Calu3 (cell line): ENCODE data around the gene DOHH. TPM values are rescaled to one million over a fixed set of nuclear protein-coding genes. Genes with fewer than 3 reads are reported as not detected.

Experiments used
- BruUV-seq: library from RNA; stranded (reverse); fragments of 400-500 nt; replicated peaks from 2 replicates; lab custom pipeline; 2021; lab: Mats Ljungman, UMichigan
- CTCF ChIA-PET: fragments of 300-600 bp; sonication (Branson Sonifier 250); formaldehyde crosslinking; loops from one replicate; lab custom pipeline; 2022; ENCODE audit warnings: antibody characterized with exemption; lab: Charles Lee
- DNase-seq: peaks from one replicate; pipeline ENCODE4 v3.0.0; 2022
- H3K27ac Mint-ChIP-seq: one replicate; pipeline ENCODE4 v1.8.0; 2022; ENCODE audit warnings: mixed read lengths; ENCODE audit not compliant: unreplicated experiment
- H3K27me3 Mint-ChIP-seq: one replicate; pipeline ENCODE4 v1.8.0; 2022; ENCODE audit warnings: mixed read lengths; ENCODE audit not compliant: unreplicated experiment
- H3K36me3 Mint-ChIP-seq: one replicate; pipeline ENCODE4 v1.8.0; 2022; ENCODE audit warnings: mild to moderate bottlenecking, moderate library complexity, mixed read lengths; ENCODE audit not compliant: insufficient read depth, unreplicated experiment
- H3K4me1 Mint-ChIP-seq: one replicate; pipeline ENCODE4 v1.8.0; 2022; ENCODE audit warnings: mild to moderate bottlenecking, low read depth, mixed read lengths; ENCODE audit not compliant: unreplicated experiment
- H3K4me3 Mint-ChIP-seq: one replicate; pipeline ENCODE4 v1.8.0; 2022; ENCODE audit warnings: mild to moderate bottlenecking, low read depth, moderate library complexity, mixed read lengths; ENCODE audit not compliant: unreplicated experiment
- H3K9me3 Mint-ChIP-seq: one replicate; pipeline ENCODE4 v1.8.0; 2022; ENCODE audit warnings: low read depth, mixed read lengths; ENCODE audit not compliant: unreplicated experiment
- CTCF ChIP-seq: fragments of 200-600 bp; IDR thresholded peaks from one replicate; pipeline ENCODE4 v1.8.0; 2022; ENCODE audit warnings: antibody characterized with exemption; ENCODE audit not compliant: unreplicated experiment
- intact Hi-C: fragments of 100-400 bp; cut with micrococcal nuclease; formaldehyde crosslinking; loops from one replicate; pipeline ENCODE4 v1.10.0; 2022; ENCODE audit not compliant: unreplicated experiment
- total RNA-seq: library from RNA; stranded (reverse); gene quantifications from 2 replicates; pipeline ENCODE4 v1.2.3, GENCODE V29; 2022

The DOHH gene
- total RNA-seq, 1 experiment from 2014 or later: 11.6 TPM

- TF ChIP-seq CTCF: no peak
- Mint-ChIP-seq H3K27ac (no peak overlapping the region), H3K36me3 (peaks cover 27% of the 10 kb centered on the region), H3K27me3 (no peaks in the 10 kb centered on the region), H3K4me3 (no peak overlapping the region), H3K9me3 (no peaks in the 10 kb centered on the region), H3K4me1 (no peaks in the 10 kb centered on the region)
- intact Hi-C loops: no loop called here
- no TSS peak for BruUV-seq
- CTCF ChIA-PET: no interaction called here
- no peak for DNase-seq
Measured at GRCh38 chr19:3456925-3457527, 43.4 kb downstream of the DOHH start.

- H3K4me1 Mint-ChIP-seq: peaks cover 3% of the 10 kb centered on the region
- no peak overlapping the region for H3K27ac Mint-ChIP-seq
- intact Hi-C loops: no loop called here
- no peak for DNase-seq
- no peaks in the 10 kb centered on the region for H3K27me3 Mint-ChIP-seq
- BruUV-seq: no TSS peak
- no peak for TF ChIP-seq CTCF
- peaks cover 36% of the 10 kb centered on the region for H3K36me3 Mint-ChIP-seq
- H3K9me3 Mint-ChIP-seq: no peaks in the 10 kb centered on the region
- CTCF ChIA-PET: no interaction called here
- H3K4me3 Mint-ChIP-seq: no peak overlapping the region
Measured at GRCh38 chr19:3455960-3456601, 44.4 kb downstream of the DOHH start.

GRCh38 chr19:3455393-3455955 lies 45.0 kb downstream of the DOHH start:
- DNase-seq: no peak
- Mint-ChIP-seq H3K4me3 (no peak overlapping the region), H3K27ac (no peak overlapping the region), H3K36me3 (peaks cover 42% of the 10 kb centered on the region), H3K9me3 (no peaks in the 10 kb centered on the region), H3K4me1 (peaks cover 8% of the 10 kb centered on the region), H3K27me3 (no peaks in the 10 kb centered on the region)
- intact Hi-C loops: no loop called here
- no peak for TF ChIP-seq CTCF
- CTCF ChIA-PET: no interaction called here
- no TSS peak for BruUV-seq

GRCh38 chr19:3454656-3455392 lies 45.6 kb downstream of the DOHH start:
- Mint-ChIP-seq H3K4me3 (no peak overlapping the region), H3K9me3 (no peaks in the 10 kb centered on the region), H3K27me3 (no peaks in the 10 kb centered on the region), H3K27ac (no peak overlapping the region), H3K4me1 (peaks cover 8% of the 10 kb centered on the region), H3K36me3 (peaks cover 42% of the 10 kb centered on the region)
- CTCF ChIA-PET: no interaction called here
- intact Hi-C loops: no loop called here
- no peak for DNase-seq
- no TSS peak for BruUV-seq
- no peak for TF ChIP-seq CTCF
